K562 (cell line): Measurements from ENCODE around the gene SLC6A9. TPM values are rescaled to one million over a fixed set of nuclear protein-coding genes. Genes with fewer than 3 reads are reported as not detected.

ENCODE experiments used
- ATAC-seq: fragments of 200-7000 bp; cut with Tn5 transposase; 3 replicates; pipeline ENCODE4 v1.9.1; 2020; ENCODE audit warnings: moderate library complexity
- BruUV-seq: library from RNA; stranded (reverse); fragments of 400-500 nt; replicated peaks from 2 replicates; lab custom pipeline; 2021; lab: Mats Ljungman, UMichigan
- CTCF ChIA-PET: fragments of 300-600 bp; formaldehyde crosslinking; extraction: SDS; loops from one replicate; lab custom pipeline; 2021; ENCODE audit warnings: low intra/inter-chr PET ratio; lab: Yijun Ruan, JAX
- POLR2A ChIA-PET: fragments of 300-600, 350-650 bp; sonication (Branson Sonifier 250); formaldehyde crosslinking; extraction: SDS; loops from one replicate; lab custom pipeline; 2021; ENCODE audit warnings: antibody characterized with exemption, inconsistent platforms; lab: Yijun Ruan, JAX
- DNase-seq, 4 experiments: peaks; one replicate each; pipeline versions ENCODE4 v3.0.0 to v3.0.0-alpha.2; 2011 to 2018; ENCODE audit warnings: low spot score in 3 of 4, mixed read lengths in 3 of 4; ENCODE audit errors: extremely low read depth in 1 of 4
- FAIRE-seq: peaks from 2 replicates; lab custom pipeline; 2011; peaks lifted over from hg19 to GRCh38; lab: Jason Lieb, UNC
- H2AFZ ChIP-seq: 2 replicates; pipeline ENCODE4 v1.6.0; 2011; ENCODE audit warnings: low read depth, low read length, control low read depth, inconsistent platforms
- H3K27ac ChIP-seq: fragments of 200-600 bp; 3 replicates; pipeline ENCODE4 v1.8.0; 2011; ENCODE audit warnings: low read depth, mild to moderate bottlenecking, control low read depth, inconsistent platforms, low read length, moderate library complexity, mixed read lengths; ENCODE audit errors: extremely low read depth
- H3K27me3 ChIP-seq, 2 experiments: fragments of 300-600 bp in 1 of 2; 2 replicates in 1 of 2; 3 replicates in 1 of 2; pipeline versions ENCODE4 v1.6.0 to v1.8.0; 2011; ENCODE audit warnings: inconsistent platforms in 2 of 2, low read length in 2 of 2, mild to moderate bottlenecking in 1 of 2, mixed read lengths in 1 of 2, moderate library complexity in 1 of 2; ENCODE audit not compliant: control insufficient read depth in 2 of 2, insufficient read depth in 2 of 2
- H3K36me3 ChIP-seq: fragments of 300-600 bp; 3 replicates; pipeline ENCODE4 v1.8.0; 2011; ENCODE audit warnings: mild to moderate bottlenecking, low read length, inconsistent platforms; ENCODE audit not compliant: control insufficient read depth, insufficient read depth
- H3K4me1 ChIP-seq, 2 experiments: fragments of 200-600 bp in 1 of 2; replicated peaks in 1 of 2; 2 replicates in 1 of 2; 3 replicates in 1 of 2; pipeline versions ENCODE4 v1.5.1 to v1.8.0; 2011; ENCODE audit warnings: inconsistent platforms in 2 of 2, low read length in 2 of 2, mild to moderate bottlenecking in 1 of 2, mixed read lengths in 1 of 2, moderate library complexity in 1 of 2; ENCODE audit not compliant: control insufficient read depth in 2 of 2, insufficient read depth in 2 of 2
- H3K4me2 ChIP-seq: 2 replicates; pipeline ENCODE4 v1.6.1; 2011; ENCODE audit warnings: low read length, control low read depth, inconsistent platforms, mixed read lengths; ENCODE audit not compliant: insufficient read depth
- H3K4me3 ChIP-seq: fragments of 200-600 bp; sonication (generic), shearing (Covaris generic); 2 replicates; pipeline ENCODE4 v1.5.1; 2016; ENCODE audit warnings: control low read depth, inconsistent platforms
- H3K79me2 ChIP-seq: fragments of 200-600 bp; 3 replicates; pipeline ENCODE4 v1.8.0; 2011; ENCODE audit warnings: low read length, inconsistent platforms; ENCODE audit not compliant: control insufficient read depth, insufficient read depth
- H3K9ac ChIP-seq, 2 experiments: 2 replicates each; pipeline versions ENCODE4 v1.6.0 to v1.6.1; 2011; ENCODE audit warnings: low read depth in 2 of 2, low read length in 2 of 2, control low read depth in 1 of 2, inconsistent platforms in 1 of 2, mild to moderate bottlenecking in 1 of 2, mixed read lengths in 1 of 2; ENCODE audit not compliant: insufficient read depth in 1 of 2
- H3K9me1 ChIP-seq: one replicate; pipeline ENCODE4 v1.6.0; 2011; ENCODE audit warnings: inconsistent platforms, mild to moderate bottlenecking, low read length, moderate library complexity; ENCODE audit not compliant: control insufficient read depth, insufficient read depth
- H3K9me3 ChIP-seq: replicated peaks from 2 replicates; pipeline ENCODE4 v1.5.1; 2011; ENCODE audit warnings: low read depth, low read length, inconsistent platforms; ENCODE audit not compliant: control insufficient read depth, insufficient read depth
- H4K20me1 ChIP-seq: replicated peaks from 2 replicates; pipeline ENCODE4 v1.6.1; 2011; ENCODE audit warnings: low read length, inconsistent platforms, mixed read lengths; ENCODE audit not compliant: control insufficient read depth, insufficient read depth
- ARHGAP35 ChIP-seq: fragments of 450-650 bp; IDR thresholded peaks from 2 replicates; pipeline ENCODE4 v1.6.1; 2018; ENCODE audit not compliant: partially characterized antibody
- BCOR ChIP-seq: fragments of 450-650 bp; IDR thresholded peaks from 2 replicates; pipeline ENCODE4 v1.6.1; 2016
- HMGN3 ChIP-seq: IDR thresholded peaks from 2 replicates; pipeline ENCODE4 v1.6.1; 2011; ENCODE audit warnings: borderline replicate concordance, low read depth, mild to moderate bottlenecking, mixed read lengths, low read length; ENCODE audit not compliant: insufficient read length; ENCODE audit errors: extremely low read depth
- MED1 ChIP-seq: sonication (generic); formaldehyde crosslinking; IDR thresholded peaks from 2 replicates; pipeline ENCODE4 v1.8.1; 2023; ENCODE audit warnings: missing genetic modification reagents, borderline replicate concordance
- MYC ChIP-seq, 2 experiments: fragments of 250-450 bp in 1 of 2; sonication (Bioruptor Pico) in 1 of 2; IDR thresholded peaks; 2 replicates each; pipeline versions ENCODE4 v1.5.1 to v1.6.1; 2012 to 2021; ENCODE audit warnings: low read depth in 2 of 2, borderline replicate concordance in 1 of 2, improper control_type of control experiment in 1 of 2, low read length in 1 of 2, mild to moderate bottlenecking in 1 of 2, moderate library complexity in 1 of 2
- NFIC ChIP-seq: fragments of 450-650 bp; IDR thresholded peaks from 2 replicates; pipeline ENCODE4 v1.6.1; 2017; ENCODE audit warnings: mild to moderate bottlenecking, inconsistent platforms
- POLR2G ChIP-seq: fragments of 200-400 bp; formaldehyde crosslinking; IDR thresholded peaks from 2 replicates; pipeline ENCODE4 v1.6.1; 2017; ENCODE audit warnings: low read depth, mild to moderate bottlenecking, antibody characterized with exemption, low read length, moderate library complexity
- POLR3G ChIP-seq: IDR thresholded peaks from 2 replicates; pipeline ENCODE4 v1.6.1; 2011; ENCODE audit not compliant: insufficient read length, insufficient replicate concordance; ENCODE audit errors: extremely low read depth
- RBM17 ChIP-seq: fragments of 200-400 bp; formaldehyde crosslinking; IDR thresholded peaks from 2 replicates; pipeline ENCODE4 v1.6.1; 2017; ENCODE audit warnings: low read depth, mild to moderate bottlenecking, low read length, borderline replicate concordance
- SMARCA5 ChIP-seq: fragments of 450-650 bp; IDR thresholded peaks from 2 replicates; pipeline ENCODE4 v1.6.1; 2016
- SRSF1 ChIP-seq: fragments of 200-400 bp; formaldehyde crosslinking; IDR thresholded peaks from 2 replicates; pipeline ENCODE4 v1.6.1; 2017; ENCODE audit warnings: mild to moderate bottlenecking, low read depth, low read length, moderate library complexity
- SUPT5H ChIP-seq: fragments of 450-650 bp; IDR thresholded peaks from 2 replicates; pipeline ENCODE4 v1.6.1; 2016
- YBX1 ChIP-seq: fragments of 450-650 bp; IDR thresholded peaks from 2 replicates; pipeline ENCODE4 v1.7.1; 2016; ENCODE audit warnings: mild to moderate bottlenecking
- ZC3H4 ChIP-seq: sonication (generic); formaldehyde crosslinking; IDR thresholded peaks from 2 replicates; pipeline ENCODE4 v1.9.0; 2021; ENCODE audit warnings: missing genetic modification reagents, borderline replicate concordance
- ZNF586 ChIP-seq: fragments of 450-650 bp; formaldehyde crosslinking; conservative IDR thresholded peaks from 2 replicates; pipeline ENCODE4 v1.4.0; 2020; ENCODE audit warnings: mild to moderate bottlenecking, moderate library complexity
- WGBS: fragments of 100-300 bp; shearing (Covaris generic); methylation state at CpG from one replicate; pipeline ENCODE4 v1.1.6; 2016; ENCODE audit warnings: low coverage, mixed read lengths; ENCODE audit not compliant: insufficient coverage; ENCODE audit errors: missing lambda C conversion rate; 5-methylcytosine and 5-hydroxymethylcytosine counted together
- in situ Hi-C: fragments of 300-500 bp; cut with MboI; formaldehyde crosslinking; loops from 4 replicates; pipeline ENCODE4 v1.15.0; 2018; ENCODE audit warnings: inconsistent platforms, mixed read lengths
- intact Hi-C: fragments of 100-400 bp; cut with micrococcal nuclease; formaldehyde crosslinking; loops from 2 replicates; pipeline ENCODE4 v1.14.2; 2022
- polyA plus RNA-seq, 8 experiments: library from polyadenylated mRNA; depleted of rRNA in 4 of 8; stranded (reverse) in 5 of 8; unstranded in 3 of 8; fragments of >200 nt; fragmentation: Nextera tagmentation in 2 of 8; fragmentation: Illumina TruSeq in 1 of 8; extraction: Ambion mirVana in 2 of 8; extraction: Trizol in 1 of 8; gene quantifications; 2 replicates each; pipeline versions ENCODE4 v1.2.1 to v1.2.3, GENCODE V29; 2011 to 2014; ENCODE audit warnings: inconsistent platforms in 1 of 8, missing spikeins in 1 of 8
- total RNA-seq, 7 experiments: library from RNA; depleted of rRNA in 6 of 7; stranded (reverse); fragments of >200 nt in 6 of 7; fragmentation: Illumina TruSeq in 2 of 7; extraction: Trizol in 2 of 7; gene quantifications; 2 replicates each; pipeline versions ENCODE4 v1.2.1 to v1.2.3, GENCODE V29; 2011 to 2021; ENCODE audit warnings: low replicate concordance in 1 of 7

SLC6A9 gene
- total and polyA plus RNA-seq, 9 of the 15 experiments (the other 6 are each of a cell fraction or from before 2014, with no cell fraction given) = 0.17 to 18.7 (median 2.9) TPM

GRCh38 chr1:43986712-43987111 lies 44.5 kb downstream of the SLC6A9 start:
- Histone ChIP-seq H3K4me1 (peaks cover 12 to 42% of the 10 kb centered on the region in 2 experiments; a peak in 4 of 5 replicates), H3K4me2 (no peak overlapping the region), H3K27ac (no peak overlapping the region), H4K20me1 (0 out of 2 replicates have a peak, but pooled peaks cover 9% of the 10 kb centered on the region), H2AFZ (no peak overlapping the region), H3K9me3 (no peaks in the 10 kb centered on the region), H3K79me2 (peaks cover 15% of the 10 kb centered on the region), H3K27me3 (no peaks in the 10 kb centered on the region), H3K4me3 (no peak overlapping the region), H3K9me1 (peaks cover 6% of the 10 kb centered on the region), H3K36me3 (peaks cover 57% of the 10 kb centered on the region; the same call in 2 of the 3 replicates), H3K9ac (no peak overlapping the region)
- FAIRE-seq (no peak), ATAC-seq (no peak), DNase-seq (no peak)
- WGBS = 65% methylated on average over 3 of the region's 6 CpGs
- intact Hi-C loops = no loop called here
- in situ Hi-C loops = no loop called here
- no TSS peak for BruUV-seq
- CTCF ChIA-PET = no interaction called here
- TF ChIP-seq NFIC = no peak
- 0 out of 2 replicates have a peak, but pooled peaks have one; percentile 55 for TF ChIP-seq ZC3H4 (CRISPR knock-in tag)
- POLR2A ChIA-PET = interaction anchor here (0.7 to 3.8 kb wide), 3 partner anchors 12 to 62 kb away, joined by 3 to 16 read pairs (median 3); partner anchors contain the start of gene ATP6V0B

GRCh38 chr1:43985984-43986595 lies 45.2 kb downstream of the SLC6A9 start:
- Histone ChIP-seq H3K27ac (no peak overlapping the region), H3K79me2 (peaks cover 21% of the 10 kb centered on the region), H3K4me3 (no peak overlapping the region), H4K20me1 (0 out of 2 replicates have a peak, but pooled peaks cover 9% of the 10 kb centered on the region), H3K36me3 (peaks cover 63% of the 10 kb centered on the region; the same call in 2 of the 3 replicates), H3K9me1 (peaks cover 6% of the 10 kb centered on the region), H3K27me3 (no peaks in the 10 kb centered on the region), H3K9ac (no peak overlapping the region), H3K9me3 (no peaks in the 10 kb centered on the region), H3K4me2 (no peak overlapping the region), H2AFZ (no peak overlapping the region), H3K4me1 (peaks cover 11 to 42% of the 10 kb centered on the region in 2 experiments; a peak in 4 of 5 replicates)
- DNase-seq (no peak), FAIRE-seq (no peak), ATAC-seq (no peak)
- in situ Hi-C loops = no loop called here
- BruUV-seq = no TSS peak
- POLR2A ChIA-PET = interaction anchor here (0.5 to 3.8 kb wide), 3 partner anchors 12 to 62 kb away, joined by 3 to 16 read pairs (median 3); no protein-coding TSS in a partner anchor
- 71% methylated on average over 4 of the region's 4 CpGs for WGBS
- intact Hi-C loops = no loop called here
- CTCF ChIA-PET = no interaction called here
- TF ChIP-seq YBX1 (no peak), SUPT5H (no peak), ZNF586 (CRISPR knock-in tag) (no peak), HMGN3 (no peak), POLR3G (no peak), BCOR (peak; percentile 59; the same call in 1 of the 2 replicates), ARHGAP35 (no peak), SRSF1 (no peak), SMARCA5 (peak; percentile 73; the same call in 1 of the 2 replicates), MYC (IDR thresholded peaks at IDR 0.05; ENCODE audit: low read depth, low read length) (no peak), MYC (CRISPR knock-in tag; IDR thresholded peaks at IDR 0.05; ENCODE audit: borderline replicate concordance, low read depth) (no peak), POLR2G (no peak), MED1 (CRISPR knock-in tag) (no peak), RBM17 (no peak)
